ENCODE measurements around the gene DUSP7. TPM values are rescaled to one million over a fixed set of nuclear protein-coding genes. Genes with fewer than 3 reads are reported as not detected.
A peak's percentile ranks its signal among the peaks of the same experiment; 100 is the strongest.

Gene DUSP7
- total RNA-seq, 1 donor from 2014 or later, result 24.9 TPM

GRCh38 chr3:52093756-52094545 is 37.6 kb upstream of the DUSP7 start:
- no peaks in the 10 kb centered on the region for H3K79me2 ChIP-seq (ENCODE audit: insufficient read depth, low read length)
- H3K27ac ChIP-seq (ENCODE audit: low read depth, low read length), result peak overlapping the region; percentile 27
- Mint-ChIP-seq H3K36me3 (ENCODE audit: low read depth, unreplicated experiment) (no peaks in the 10 kb centered on the region), H3K9me3 (ENCODE audit: unreplicated experiment) (no peaks in the 10 kb centered on the region), H3K27ac (ENCODE audit: unreplicated experiment) (peak overlapping the region; percentile 2), H3K27me3 (ENCODE audit: low read depth, unreplicated experiment) (peaks cover 2% of the 10 kb centered on the region), H3K4me3 (ENCODE audit: unreplicated experiment) (no peak overlapping the region), H3K4me1 (ENCODE audit: low read depth, unreplicated experiment) (peaks cover 39% of the 10 kb centered on the region)
- no peaks in the 10 kb centered on the region for H4K20me1 ChIP-seq (ENCODE audit: insufficient read depth, low read length)
- no peaks in the 10 kb centered on the region for H3K36me3 ChIP-seq (ENCODE audit: insufficient read depth, low read length)
- DNase-seq (ENCODE audit: low read depth) (peak; percentile 49), FAIRE-seq (peak; percentile 47)
- H3K27me3 ChIP-seq (ENCODE audit: insufficient read depth, low read length), result no peaks in the 10 kb centered on the region
- H3K9me3 ChIP-seq (ENCODE audit: insufficient read depth, low read depth, low read length), result no peaks in the 10 kb centered on the region
- H3K9ac ChIP-seq (ENCODE audit: low read length), result no peak overlapping the region
- H3K4me1 ChIP-seq (ENCODE audit: insufficient read depth, low read length), result peaks cover 45% of the 10 kb centered on the region
- peak overlapping the region; percentile 34 for H3K4me2 ChIP-seq (ENCODE audit: low read length)
- peak overlapping the region; percentile 61 for H2AFZ ChIP-seq (ENCODE audit: low read depth, low read length)
- TF ChIP-seq EZH2 (IDR thresholded peaks at IDR 0.05; ENCODE audit: insufficient read depth, low read length), result no peak
- TF ChIP-seq CTCF (IDR thresholded peaks at IDR 0.05; ENCODE audit: insufficient read depth, low read depth, low read length), result no peak
- no peak overlapping the region for H3K4me3 ChIP-seq (ENCODE audit: insufficient read depth, low read depth, low read length)

GRCh38 chr3:52092891-52093290 is 36.5 kb upstream of the DUSP7 start:
- no peaks in the 10 kb centered on the region for H3K9me3 ChIP-seq (ENCODE audit: insufficient read depth, low read depth, low read length)
- H3K9ac ChIP-seq (ENCODE audit: low read length), result no peak overlapping the region
- Mint-ChIP-seq H3K36me3 (ENCODE audit: low read depth, unreplicated experiment) (no peaks in the 10 kb centered on the region), H3K4me3 (ENCODE audit: unreplicated experiment) (no peak overlapping the region), H3K27ac (ENCODE audit: unreplicated experiment) (peak overlapping the region; percentile 66), H3K27me3 (ENCODE audit: low read depth, unreplicated experiment) (no peaks in the 10 kb centered on the region), H3K9me3 (ENCODE audit: unreplicated experiment) (no peaks in the 10 kb centered on the region), H3K4me1 (ENCODE audit: low read depth, unreplicated experiment) (peaks cover 44% of the 10 kb centered on the region)
- H3K4me1 ChIP-seq (ENCODE audit: insufficient read depth, low read length), result peaks cover 55% of the 10 kb centered on the region
- no peak overlapping the region for H3K4me2 ChIP-seq (ENCODE audit: low read length)
- TF ChIP-seq EZH2 (IDR thresholded peaks at IDR 0.05; ENCODE audit: insufficient read depth, low read length) (no peak), CTCF (IDR thresholded peaks at IDR 0.05; ENCODE audit: insufficient read depth, low read depth, low read length) (no peak)
- FAIRE-seq (no peak), DNase-seq (ENCODE audit: low read depth) (no peak)
- H4K20me1 ChIP-seq (ENCODE audit: insufficient read depth, low read length), result no peaks in the 10 kb centered on the region
- no peak overlapping the region for H2AFZ ChIP-seq (ENCODE audit: low read depth, low read length)
- H3K79me2 ChIP-seq (ENCODE audit: insufficient read depth, low read length), result no peaks in the 10 kb centered on the region
- peak overlapping the region; percentile 27 for H3K27ac ChIP-seq (ENCODE audit: low read depth, low read length)
- H3K36me3 ChIP-seq (ENCODE audit: insufficient read depth, low read length), result no peaks in the 10 kb centered on the region
- no peak overlapping the region for H3K4me3 ChIP-seq (ENCODE audit: insufficient read depth, low read depth, low read length)
- no peaks in the 10 kb centered on the region for H3K27me3 ChIP-seq (ENCODE audit: insufficient read depth, low read length)

GRCh38 chr3:52092271-52092660 is 35.9 kb upstream of the DUSP7 start:
- Histone ChIP-seq H3K27me3 (ENCODE audit: insufficient read depth, low read length) (no peaks in the 10 kb centered on the region), H3K9ac (ENCODE audit: low read length) (no peak overlapping the region), H3K27ac (ENCODE audit: low read depth, low read length) (no peak overlapping the region), H3K4me1 (ENCODE audit: insufficient read depth, low read length) (peaks cover 55% of the 10 kb centered on the region), H3K9me3 (ENCODE audit: insufficient read depth, low read depth, low read length) (no peaks in the 10 kb centered on the region), H3K4me3 (ENCODE audit: insufficient read depth, low read depth, low read length) (no peak overlapping the region), H3K4me2 (ENCODE audit: low read length) (no peak overlapping the region), H3K79me2 (ENCODE audit: insufficient read depth, low read length) (no peaks in the 10 kb centered on the region), H4K20me1 (ENCODE audit: insufficient read depth, low read length) (no peaks in the 10 kb centered on the region), H2AFZ (ENCODE audit: low read depth, low read length) (no peak overlapping the region), H3K36me3 (ENCODE audit: insufficient read depth, low read length) (no peaks in the 10 kb centered on the region)
- Mint-ChIP-seq H3K4me3 (ENCODE audit: unreplicated experiment) (no peak overlapping the region), H3K27me3 (ENCODE audit: low read depth, unreplicated experiment) (no peaks in the 10 kb centered on the region), H3K9me3 (ENCODE audit: unreplicated experiment) (no peaks in the 10 kb centered on the region), H3K36me3 (ENCODE audit: low read depth, unreplicated experiment) (no peaks in the 10 kb centered on the region), H3K27ac (ENCODE audit: unreplicated experiment) (no peak overlapping the region), H3K4me1 (ENCODE audit: low read depth, unreplicated experiment) (peaks cover 48% of the 10 kb centered on the region)
- TF ChIP-seq EZH2 (IDR thresholded peaks at IDR 0.05; ENCODE audit: insufficient read depth, low read length) (no peak), CTCF (IDR thresholded peaks at IDR 0.05; ENCODE audit: insufficient read depth, low read depth, low read length) (no peak)
- FAIRE-seq (no peak), DNase-seq (ENCODE audit: low read depth) (no peak)
